ENCODE measurements around the gene IFI6.
A peak's percentile ranks its signal among the peaks of the same experiment; 100 is the strongest.

Gene IFI6

DNA sequence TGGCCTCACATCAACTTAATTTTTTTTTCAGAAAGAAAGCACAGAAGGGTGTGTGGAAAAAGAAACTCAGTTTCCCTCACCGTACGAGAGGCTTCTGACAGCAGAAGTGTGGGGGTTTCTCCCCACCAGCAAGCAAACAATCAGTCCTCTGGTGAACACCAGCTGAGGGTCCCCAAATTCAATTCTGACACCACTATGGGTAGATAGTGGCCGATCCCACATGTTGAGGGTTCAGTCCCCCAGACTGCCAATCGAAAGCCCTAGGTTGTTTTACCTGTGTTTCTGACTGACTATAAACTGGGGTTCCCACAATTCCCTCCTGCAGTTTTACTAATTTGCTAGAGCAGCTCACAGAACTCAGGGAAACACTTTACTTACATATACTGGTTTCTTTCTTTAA is 2.1 kb downstream of the IFI6 start:
- DNase-seq: no peak

DNA sequence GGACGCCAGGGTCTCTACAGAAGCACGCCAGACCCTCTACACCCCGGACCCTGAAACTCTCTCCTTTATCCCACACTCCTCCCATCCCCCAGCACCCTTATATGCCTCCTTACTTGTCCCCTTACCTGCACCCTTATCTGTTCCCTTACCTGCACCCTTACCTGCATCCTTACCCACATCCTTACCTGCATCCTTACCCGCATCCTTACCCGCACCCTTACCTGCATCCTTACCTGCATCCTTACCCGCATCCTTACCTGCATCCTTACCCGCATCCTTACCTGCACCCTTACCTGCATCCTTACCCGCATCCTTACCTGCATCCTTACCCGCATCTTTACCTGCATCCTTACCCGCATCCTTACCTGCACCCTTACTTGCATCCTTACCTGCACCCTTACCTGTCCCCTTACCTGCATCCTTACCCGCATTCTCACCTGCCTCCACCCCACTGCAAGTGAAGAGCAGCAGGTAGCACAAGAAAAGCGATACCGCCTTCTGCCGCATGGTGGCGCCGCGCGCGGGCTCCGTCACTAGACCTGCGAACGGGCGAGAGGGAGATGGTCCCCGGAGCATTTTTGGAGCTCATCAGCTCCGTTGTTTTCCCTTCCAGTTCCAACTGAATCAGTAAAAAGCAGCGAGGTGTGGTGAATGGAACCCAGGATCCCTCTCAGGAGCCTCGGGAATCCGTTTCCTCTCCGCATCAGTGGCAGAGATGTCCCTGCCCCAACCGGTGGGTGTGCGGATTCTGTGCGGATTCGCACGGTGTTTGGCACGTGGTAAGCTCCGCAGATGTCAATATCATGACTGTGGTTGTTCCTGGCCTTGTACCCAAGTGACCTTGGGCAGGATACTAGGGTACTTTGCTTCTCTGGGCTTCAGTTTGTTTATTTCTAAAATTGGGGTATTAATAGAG is 2.9 kb downstream of the IFI6 start:
- DNase-seq: peak; percentile 64 to 91 (median 82)

- no peak for DNase-seq
These were observed 3.7 kb downstream of the IFI6 start for GRCh38 chr1:27668121-27668807.

DNA sequence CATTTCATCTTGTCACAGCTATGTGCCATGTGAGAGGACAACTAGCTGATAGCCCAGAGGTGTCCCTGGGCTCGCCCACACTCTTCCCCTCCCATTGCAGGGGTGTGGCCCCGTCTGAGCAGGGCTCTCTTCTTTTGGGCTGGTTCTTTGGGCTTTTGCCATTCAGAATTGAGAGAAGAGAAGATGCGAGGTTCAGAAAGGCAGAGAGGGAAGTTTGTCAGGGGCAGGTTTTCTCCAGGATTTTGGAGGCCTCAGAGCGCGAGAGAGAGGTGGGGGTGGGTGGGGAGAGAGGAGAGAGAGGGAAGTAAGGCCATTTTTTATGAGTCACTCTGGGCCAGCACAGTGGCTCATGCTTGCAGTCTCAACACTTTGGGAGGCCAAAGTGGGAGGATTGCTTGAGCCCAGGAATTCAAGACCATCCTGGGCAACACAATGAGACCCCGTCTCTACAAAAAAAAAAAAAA is 5.2 kb downstream of the IFI6 start:
- no peak for DNase-seq

GRCh38 chr1:27666294-27666693 is 5.7 kb downstream of the IFI6 start:
- no peak for DNase-seq

DNA sequence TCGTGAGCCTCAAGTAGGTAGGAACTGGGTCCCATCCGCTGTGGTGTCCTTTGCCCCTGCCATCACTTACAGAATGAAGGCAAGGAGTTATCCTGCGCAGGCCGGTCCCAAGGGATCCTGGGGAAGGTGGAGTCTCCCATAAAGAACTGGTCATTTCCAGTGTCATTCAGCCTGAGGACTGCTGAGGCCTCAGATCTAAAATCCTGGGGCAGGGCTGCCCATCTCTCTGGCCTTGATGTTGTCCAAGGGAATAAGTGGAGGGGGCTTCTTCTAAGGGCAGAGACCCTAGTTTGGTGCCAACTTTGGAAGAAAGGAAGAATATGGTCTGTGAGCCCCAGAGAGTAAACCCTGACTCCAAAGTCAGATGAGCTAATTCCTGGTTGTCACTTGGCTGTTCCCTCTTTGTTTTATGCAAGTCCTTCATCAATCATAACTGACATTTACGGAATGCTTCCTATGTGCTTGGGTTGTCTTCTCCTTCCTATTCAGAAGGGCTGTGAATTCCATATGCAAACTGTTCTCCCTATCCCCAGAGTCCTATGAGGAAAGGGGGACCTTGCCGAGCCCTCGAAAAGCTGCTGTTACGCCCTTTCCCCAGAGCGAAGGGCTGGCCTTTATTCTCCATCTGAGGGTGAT is 6.9 kb downstream of the IFI6 start:
- no peak for DNase-seq

DNA sequence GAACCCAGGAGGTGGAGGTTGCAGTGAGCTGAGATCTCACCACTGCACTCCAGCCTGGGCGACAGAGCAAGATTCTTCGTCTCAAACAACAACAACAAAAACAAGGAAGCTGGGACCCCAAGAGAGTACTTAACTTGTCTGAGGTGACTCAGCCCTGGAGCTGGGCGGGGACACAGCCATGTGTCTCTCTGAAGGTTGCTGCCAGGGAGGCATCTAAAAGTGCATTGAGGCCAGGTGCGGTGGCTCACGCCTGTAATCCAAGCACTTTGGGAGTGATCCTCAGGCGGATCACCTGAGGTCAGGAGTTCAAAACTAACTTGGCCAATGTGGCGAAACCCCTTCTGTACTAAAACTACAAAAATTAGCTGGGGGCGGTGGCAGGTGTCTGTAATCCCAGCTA is 7.7 kb downstream of the IFI6 start:
- DNase-seq: no peak

GRCh38 chr1:27662707-27663393 is 9.1 kb downstream of the IFI6 start:
- peak; percentile 80 to 94 (median 87) for DNase-seq

DNA sequence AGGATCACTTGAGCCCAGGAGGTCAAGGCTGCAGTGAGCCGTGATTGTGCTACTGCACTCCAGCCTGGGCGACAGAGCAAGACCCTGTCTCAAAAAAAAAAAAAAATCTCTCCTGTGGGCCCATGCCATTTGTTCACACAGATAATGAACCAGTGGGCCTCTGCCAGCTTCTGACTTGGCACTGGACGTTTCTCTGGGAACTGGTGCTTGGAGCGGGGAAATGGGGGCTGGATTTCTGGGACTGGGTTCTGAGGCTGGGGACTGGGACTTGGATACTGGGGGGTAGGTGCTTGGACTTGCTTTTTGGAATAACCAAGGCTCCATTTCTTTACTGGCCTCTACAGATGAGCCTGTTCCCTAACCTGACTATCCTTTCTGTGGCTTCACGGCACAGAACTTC is 9.7 kb downstream of the IFI6 start:
- no peak for DNase-seq

- no peak for DNase-seq
These were observed 10.4 kb downstream of the IFI6 start for GRCh38 chr1:27661412-27662075.

- DNase-seq: no peak
These were observed 11.6 kb downstream of the IFI6 start for GRCh38 chr1:27660300-27660835.

DNA sequence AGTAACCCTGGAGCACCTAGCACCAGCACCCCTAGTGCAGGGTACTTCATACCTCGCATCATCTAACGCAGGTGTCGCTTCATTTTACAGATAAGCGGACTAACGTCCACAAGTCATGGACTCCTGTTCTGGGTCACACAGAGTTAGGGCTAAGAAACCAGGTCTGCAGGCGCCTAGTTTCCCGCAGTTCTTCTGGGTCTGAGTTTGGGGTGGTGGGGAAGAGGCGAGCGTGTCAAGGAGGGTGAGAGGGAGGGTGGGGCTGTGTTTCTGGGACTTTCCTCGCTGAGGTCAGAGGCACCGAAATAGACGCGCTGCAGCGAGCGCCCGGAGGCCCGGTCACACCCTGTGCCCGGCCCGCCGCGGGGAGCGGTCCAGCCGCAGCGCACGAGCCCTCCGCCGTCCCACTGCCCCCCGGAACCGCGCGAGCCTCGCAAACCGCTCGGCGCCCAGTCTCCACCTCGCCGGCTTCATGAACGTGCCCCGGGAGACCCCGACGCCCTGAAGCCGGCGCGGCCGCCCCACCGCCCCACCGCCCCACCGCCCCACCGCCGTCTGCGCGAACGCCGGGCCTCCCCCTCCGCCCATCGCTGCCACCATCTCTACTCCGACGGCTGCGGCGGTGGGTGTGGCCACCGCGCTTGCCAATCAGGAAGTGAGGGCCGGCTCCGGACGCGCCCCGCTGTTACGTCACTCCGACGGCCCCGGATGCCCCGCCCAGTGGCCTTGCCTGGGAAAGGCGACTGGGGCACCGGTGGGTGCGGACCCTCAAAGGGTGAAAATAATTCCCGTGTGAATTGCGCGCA is 12.3 kb downstream of the IFI6 start:
- DNase-seq: peak; percentile 60 to 90 (median 77)

DNA sequence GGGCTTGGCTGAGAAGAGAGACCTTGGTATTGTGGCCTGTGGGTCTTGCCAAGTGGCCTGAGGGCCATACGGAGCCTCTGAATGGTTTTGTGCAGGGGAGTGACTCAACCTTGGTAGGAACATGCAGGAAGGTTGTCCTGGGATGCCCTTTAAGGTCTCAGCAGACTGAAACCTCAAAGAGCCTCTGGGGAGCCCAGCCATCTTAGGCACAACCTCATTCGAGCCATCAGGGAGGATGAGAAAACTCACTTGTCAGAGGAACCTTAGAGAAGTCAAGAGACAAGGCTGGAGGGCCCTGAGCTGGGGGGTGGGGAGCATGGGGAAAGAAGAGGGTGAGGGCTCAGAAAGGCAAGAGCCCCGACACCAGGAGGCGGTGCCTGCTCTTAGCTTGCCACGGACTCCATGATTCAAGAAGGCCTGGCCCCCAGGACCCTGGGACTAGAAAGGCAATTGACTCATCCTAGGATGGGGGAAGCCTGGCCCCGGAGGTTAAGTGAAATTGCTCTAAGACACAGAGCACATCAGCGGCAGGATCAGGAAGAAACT is 13.0 kb downstream of the IFI6 start:
- peak in 1 of 6 experiments; percentile 43 for DNase-seq

DNA sequence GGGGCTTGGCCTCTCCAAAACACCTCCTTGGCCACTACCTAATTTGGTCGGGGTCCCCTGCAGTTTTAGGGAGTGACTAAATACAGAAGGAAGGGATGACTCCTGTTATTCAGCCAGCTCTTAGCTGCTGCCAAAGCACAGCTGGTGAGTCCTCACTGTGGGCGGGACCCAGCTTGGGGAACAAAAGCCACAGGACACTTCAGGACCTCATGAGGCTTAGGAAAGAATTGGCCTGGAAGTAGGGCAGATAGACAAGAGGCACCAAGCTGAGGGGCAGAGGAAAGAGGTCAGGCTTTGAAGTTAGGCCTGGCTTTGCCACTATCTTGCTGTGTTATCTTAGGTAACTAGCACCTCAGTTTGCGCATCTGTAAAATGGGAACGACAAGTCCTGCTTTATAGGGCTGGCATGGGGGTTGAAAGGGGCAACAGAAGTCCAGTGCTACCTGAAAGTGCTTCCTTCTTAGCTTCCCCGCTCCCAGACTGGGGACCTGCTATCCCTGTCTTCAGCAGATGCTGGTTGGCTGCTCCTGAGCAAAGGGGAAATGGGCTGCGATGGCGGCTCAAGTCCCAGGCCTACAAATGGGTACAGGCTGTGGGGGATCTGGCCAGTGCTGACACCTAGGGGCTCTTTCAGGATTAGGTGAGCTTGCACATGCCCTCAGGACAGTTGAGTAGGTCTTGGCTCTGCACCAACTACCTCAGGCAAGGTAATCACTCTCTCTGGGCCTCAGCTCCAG is 15.7 kb downstream of the IFI6 start:
- DNase-seq: no peak

DNA sequence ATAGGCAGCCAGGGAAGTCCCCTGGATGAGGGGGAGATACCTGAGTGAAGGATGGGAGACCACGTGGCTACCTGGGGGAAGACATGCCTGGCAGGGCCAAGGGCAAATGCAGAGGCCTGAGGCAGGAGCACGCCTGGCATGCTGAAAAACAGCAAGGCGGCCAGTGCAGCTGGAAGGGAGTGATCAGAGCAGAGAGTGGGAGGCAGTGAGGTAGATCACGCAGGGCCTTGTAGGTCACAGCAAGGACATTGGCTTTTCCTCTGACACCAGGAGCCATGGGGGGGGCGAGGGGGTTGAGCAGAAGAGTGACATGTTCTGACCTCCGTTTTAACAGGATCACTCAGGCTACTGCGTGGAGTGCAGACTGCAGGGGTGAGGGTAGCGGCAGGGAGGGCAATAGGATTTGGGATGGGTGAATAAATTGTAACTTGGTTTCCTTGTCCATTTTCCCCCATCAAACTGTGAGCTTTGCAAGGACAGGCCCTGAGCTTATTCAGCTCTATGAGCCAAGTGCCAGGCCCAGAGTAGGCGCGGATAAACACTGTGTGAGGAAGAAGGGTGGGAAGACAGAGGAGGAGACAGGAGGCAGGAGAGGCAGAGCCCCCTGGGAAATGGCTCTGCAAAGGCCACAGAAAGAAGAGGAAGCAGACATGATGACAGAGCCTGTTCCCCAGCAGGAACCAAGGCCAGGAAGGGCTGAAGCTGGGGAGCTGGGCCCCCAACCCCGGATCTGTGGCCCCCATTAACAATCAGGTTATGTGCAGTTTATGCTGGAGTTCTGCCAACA is 16.6 kb downstream of the IFI6 start:
- DNase-seq: no peak

DNA sequence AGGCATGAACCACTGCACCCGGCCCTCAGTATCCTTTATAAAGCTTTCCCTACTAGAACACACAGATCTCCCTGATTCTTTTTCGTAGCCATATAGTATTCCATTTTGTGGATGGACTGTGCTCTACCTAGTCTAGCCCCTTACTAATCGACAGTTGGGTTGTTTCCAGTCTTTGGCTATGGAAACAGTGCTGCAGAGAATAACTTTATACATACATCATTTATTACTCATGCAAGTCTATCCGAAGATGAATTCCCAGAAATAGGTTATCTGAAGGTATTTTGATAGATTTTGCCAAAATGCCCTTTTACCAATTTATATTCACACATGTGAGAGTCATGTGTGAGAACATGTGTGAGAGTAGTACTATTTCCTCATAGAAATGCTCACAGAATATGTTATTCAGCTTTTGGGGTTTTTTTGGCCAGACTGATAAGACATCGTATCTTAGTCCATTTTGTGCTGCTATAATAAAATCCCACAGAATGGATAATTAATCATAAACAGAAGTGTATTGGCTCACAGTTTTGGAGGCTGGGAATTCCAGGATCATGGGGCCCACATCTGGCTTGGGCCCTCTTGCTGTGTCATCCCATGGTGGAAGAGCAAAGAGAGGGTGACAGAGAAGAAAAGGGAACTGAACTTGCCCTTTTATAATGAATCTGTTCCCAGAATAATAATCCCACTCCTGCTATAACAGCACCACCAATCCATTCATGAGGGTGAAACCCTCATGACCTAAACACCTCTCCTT is 19.7 kb downstream of the IFI6 start:
- no peak for DNase-seq

- no peak for DNase-seq
These were observed 21.3 kb downstream of the IFI6 start for GRCh38 chr1:27650539-27651175.

DNA sequence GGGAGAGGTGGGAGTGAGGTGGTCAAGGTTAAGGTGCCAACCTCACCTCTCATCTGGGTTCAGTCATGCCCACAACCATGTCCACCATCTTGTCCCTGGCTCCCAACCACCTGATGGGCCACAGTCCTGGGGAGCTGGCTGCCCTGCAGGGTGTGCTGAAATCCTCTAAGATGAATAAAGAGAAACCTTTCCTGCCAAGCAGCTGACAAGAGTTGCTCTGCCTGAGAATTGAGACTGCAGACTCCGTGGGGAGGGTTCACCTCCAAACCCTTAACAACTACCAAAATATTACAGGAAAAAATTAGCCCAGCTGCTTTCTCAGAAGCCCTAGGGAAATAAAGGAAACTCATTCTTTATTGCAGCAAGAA is 21.8 kb downstream of the IFI6 start:
- no peak for DNase-seq
